WTC11 (cell line): ENCODE results near the gene C16orf90. TPM values are rescaled to one million over a fixed set of nuclear protein-coding genes. Genes with fewer than 3 reads are reported as not detected.

Experiments used
- ATAC-seq: fragments of 200-7000 bp; cut with Tn5 transposase; 2 replicates; pipeline ENCODE4 v1.10.0; 2021; ENCODE audit warnings: mild to moderate bottlenecking, moderate library complexity
- CTCF ChIA-PET: fragments of 300-600 bp; sonication (Branson Sonifier 250); formaldehyde crosslinking; loops from one replicate; lab custom pipeline; 2021; ENCODE audit warnings: antibody characterized with exemption; lab: Charles Lee
- POLR2A ChIA-PET: fragments of 350-600 bp; sonication (Branson Sonifier 250); formaldehyde crosslinking; loops from one replicate; lab custom pipeline; 2021; ENCODE audit warnings: antibody characterized with exemption; lab: Charles Lee
- DNase-seq: peaks from one replicate; pipeline ENCODE4 v3.0.0; 2021; ENCODE audit warnings: low spot score
- H3K27ac Mint-ChIP-seq: 2 replicates; pipeline ENCODE4 v1.8.0; 2021; ENCODE audit warnings: mixed read lengths
- H3K27me3 Mint-ChIP-seq: 2 replicates; pipeline ENCODE4 v1.8.0; 2021; ENCODE audit warnings: low read depth, mild to moderate bottlenecking, moderate library complexity, mixed read lengths
- H3K36me3 Mint-ChIP-seq: 2 replicates; pipeline ENCODE4 v1.8.0; 2021; ENCODE audit warnings: mixed read lengths
- H3K4me1 Mint-ChIP-seq: 2 replicates; pipeline ENCODE4 v1.8.0; 2022; ENCODE audit warnings: mixed read lengths
- H3K4me3 Mint-ChIP-seq: 2 replicates; pipeline ENCODE4 v1.8.0; 2021; ENCODE audit warnings: mild to moderate bottlenecking, moderate library complexity, mixed read lengths
- H3K9me3 Mint-ChIP-seq: 2 replicates; pipeline ENCODE4 v1.8.0; 2021; ENCODE audit warnings: mixed read lengths
- ATF1 ChIP-seq: sonication (generic); formaldehyde crosslinking; IDR thresholded peaks from 2 replicates; pipeline ENCODE4 v1.8.1; 2023; ENCODE audit warnings: mild to moderate bottlenecking, moderate library complexity, missing genetic modification reagents
- EMX1 ChIP-seq: fragments of 250-450 bp; sonication (Bioruptor Pico); IDR thresholded peaks from 2 replicates; pipeline ENCODE4 v1.8.0; 2021; ENCODE audit warnings: mild to moderate bottlenecking
- ESRRA ChIP-seq: sonication (generic); formaldehyde crosslinking; IDR thresholded peaks from 2 replicates; pipeline ENCODE4 v1.8.1; 2022; ENCODE audit warnings: mild to moderate bottlenecking, missing genetic modification reagents, borderline replicate concordance
- ETV6 ChIP-seq: sonication (generic); formaldehyde crosslinking; IDR thresholded peaks from 2 replicates; pipeline ENCODE4 v1.8.1; 2022; ENCODE audit warnings: mild to moderate bottlenecking, missing genetic modification reagents
- GABPB1 ChIP-seq: sonication (generic); formaldehyde crosslinking; IDR thresholded peaks from 2 replicates; pipeline ENCODE4 v1.8.1; 2023; ENCODE audit warnings: mild to moderate bottlenecking, missing genetic modification reagents
- MXD4 ChIP-seq: fragments of 250-450 bp; sonication (Bioruptor Pico); IDR thresholded peaks from 2 replicates; pipeline ENCODE4 v1.8.0; 2021; ENCODE audit warnings: mild to moderate bottlenecking, moderate library complexity, borderline replicate concordance
- NFE2L1 ChIP-seq: sonication (generic); formaldehyde crosslinking; IDR thresholded peaks from 2 replicates; pipeline ENCODE4 v1.8.1; 2023; ENCODE audit warnings: missing genetic modification reagents
- ZNF232 ChIP-seq: sonication (generic); formaldehyde crosslinking; IDR thresholded peaks from 2 replicates; pipeline ENCODE4 v1.8.0; 2022; ENCODE audit warnings: mild to moderate bottlenecking, missing genetic modification reagents
- ZNF317 ChIP-seq: sonication (generic); formaldehyde crosslinking; IDR thresholded peaks from 2 replicates; pipeline ENCODE4 v1.8.1; 2023; ENCODE audit warnings: low read depth, mild to moderate bottlenecking, moderate library complexity, missing genetic modification reagents, borderline replicate concordance
- ZNF416 ChIP-seq: fragments of 250-450 bp; sonication (Bioruptor Pico); IDR thresholded peaks from 2 replicates; pipeline ENCODE4 v1.9.0; 2021; ENCODE audit warnings: mild to moderate bottlenecking, inconsistent platforms
- ZNF671 ChIP-seq: fragments of 250-450 bp; sonication (Bioruptor Pico); IDR thresholded peaks from 2 replicates; pipeline ENCODE4 v1.8.0; 2021; ENCODE audit warnings: mild to moderate bottlenecking
- total RNA-seq: library from RNA; stranded (reverse); gene quantifications from 3 replicates; pipeline ENCODE4 v1.2.3, GENCODE V29; 2021
- TF ChIP-seq, protein P1 (sequence below): sonication (generic); formaldehyde crosslinking; IDR thresholded peaks from 2 replicates; pipeline ENCODE4 v1.8.1; 2022; ENCODE audit warnings: mild to moderate bottlenecking, moderate library complexity, missing genetic modification reagents
- TF ChIP-seq, protein P2 (sequence below): sonication (generic); formaldehyde crosslinking; IDR thresholded peaks from 2 replicates; pipeline ENCODE4 v1.8.1; 2022; ENCODE audit warnings: low read depth, missing genetic modification reagents, borderline replicate concordance
- TF ChIP-seq, protein P3 (sequence below): fragments of 250-450 bp; sonication (Bioruptor Pico); conservative IDR thresholded peaks from 2 replicates; pipeline ENCODE4 v1.9.0; 2021; ENCODE audit warnings: mild to moderate bottlenecking
- TF ChIP-seq, protein P4 (sequence below): sonication (generic); formaldehyde crosslinking; IDR thresholded peaks from 2 replicates; pipeline ENCODE4 v1.8.1; 2023; ENCODE audit warnings: mild to moderate bottlenecking, missing genetic modification reagents, moderate library complexity
- TF ChIP-seq, protein P5 (sequence below): sonication (generic); formaldehyde crosslinking; IDR thresholded peaks from 2 replicates; pipeline ENCODE4 v1.8.1; 2023; ENCODE audit warnings: mild to moderate bottlenecking, missing genetic modification reagents, borderline replicate concordance
- TF ChIP-seq, protein P6 (sequence below): sonication (generic); formaldehyde crosslinking; IDR thresholded peaks from 2 replicates; pipeline ENCODE4 v1.8.0; 2022; ENCODE audit warnings: mild to moderate bottlenecking, missing genetic modification reagents

C16orf90 gene
- total RNA-seq, 1 experiment from 2014 or later = not detected

DNA sequence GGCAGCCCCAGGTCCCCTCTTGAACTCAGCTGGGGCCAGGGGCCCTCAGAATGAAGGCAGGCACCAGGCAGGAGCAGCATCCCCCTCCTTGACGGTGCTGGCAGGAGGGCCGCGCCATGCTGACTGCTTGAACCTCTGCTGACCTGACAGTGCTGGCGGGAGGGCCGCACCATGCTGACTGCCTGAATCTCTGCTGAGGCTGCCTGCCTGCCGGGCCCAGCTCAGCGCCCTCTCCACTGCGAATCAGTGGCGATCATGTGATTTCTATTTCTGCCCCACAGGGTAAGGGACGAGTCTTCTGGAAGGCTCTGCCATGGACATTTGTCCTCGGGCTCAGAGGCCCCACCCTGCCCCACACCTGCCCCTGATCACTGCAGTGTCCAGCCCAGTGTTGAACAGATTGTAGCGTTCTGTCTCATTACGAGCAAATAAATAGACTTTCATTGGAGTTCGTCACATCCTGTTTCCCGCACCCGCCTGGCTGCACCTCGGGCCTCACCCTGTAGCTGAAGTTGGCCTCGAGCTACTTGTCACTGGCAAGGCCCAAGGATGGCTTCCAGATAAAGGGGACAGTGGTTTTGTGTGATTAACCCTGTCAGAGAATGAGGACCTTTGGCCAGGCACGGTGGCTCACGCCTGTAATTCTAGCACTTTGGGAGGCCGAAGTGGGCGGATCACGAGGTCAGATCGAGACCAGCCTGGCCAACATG lies 8.6 kb downstream of the C16orf90 start (continued):
- TF ChIP-seq NFE2L1 (CRISPR knock-in tag) (no peak), ZNF317 (CRISPR knock-in tag) (no peak), ZNF671 (CRISPR knock-in tag) (no peak), ZNF416 (CRISPR knock-in tag) (no peak)
- TF ChIP-seq, protein P1, sequence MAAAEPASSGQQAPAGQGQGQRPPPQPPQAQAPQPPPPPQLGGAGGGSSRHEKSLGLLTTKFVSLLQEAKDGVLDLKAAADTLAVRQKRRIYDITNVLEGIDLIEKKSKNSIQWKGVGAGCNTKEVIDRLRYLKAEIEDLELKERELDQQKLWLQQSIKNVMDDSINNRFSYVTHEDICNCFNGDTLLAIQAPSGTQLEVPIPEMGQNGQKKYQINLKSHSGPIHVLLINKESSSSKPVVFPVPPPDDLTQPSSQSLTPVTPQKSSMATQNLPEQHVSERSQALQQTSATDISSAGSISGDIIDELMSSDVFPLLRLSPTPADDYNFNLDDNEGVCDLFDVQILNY = no peak
- TF ChIP-seq, protein P2, sequence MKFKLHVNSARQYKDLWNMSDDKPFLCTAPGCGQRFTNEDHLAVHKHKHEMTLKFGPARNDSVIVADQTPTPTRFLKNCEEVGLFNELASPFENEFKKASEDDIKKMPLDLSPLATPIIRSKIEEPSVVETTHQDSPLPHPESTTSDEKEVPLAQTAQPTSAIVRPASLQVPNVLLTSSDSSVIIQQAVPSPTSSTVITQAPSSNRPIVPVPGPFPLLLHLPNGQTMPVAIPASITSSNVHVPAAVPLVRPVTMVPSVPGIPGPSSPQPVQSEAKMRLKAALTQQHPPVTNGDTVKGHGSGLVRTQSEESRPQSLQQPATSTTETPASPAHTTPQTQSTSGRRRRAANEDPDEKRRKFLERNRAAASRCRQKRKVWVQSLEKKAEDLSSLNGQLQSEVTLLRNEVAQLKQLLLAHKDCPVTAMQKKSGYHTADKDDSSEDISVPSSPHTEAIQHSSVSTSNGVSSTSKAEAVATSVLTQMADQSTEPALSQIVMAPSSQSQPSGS (CRISPR knock-in tag) = no peak
- TF ChIP-seq, all 79 proteins: peak for 0

DNA sequence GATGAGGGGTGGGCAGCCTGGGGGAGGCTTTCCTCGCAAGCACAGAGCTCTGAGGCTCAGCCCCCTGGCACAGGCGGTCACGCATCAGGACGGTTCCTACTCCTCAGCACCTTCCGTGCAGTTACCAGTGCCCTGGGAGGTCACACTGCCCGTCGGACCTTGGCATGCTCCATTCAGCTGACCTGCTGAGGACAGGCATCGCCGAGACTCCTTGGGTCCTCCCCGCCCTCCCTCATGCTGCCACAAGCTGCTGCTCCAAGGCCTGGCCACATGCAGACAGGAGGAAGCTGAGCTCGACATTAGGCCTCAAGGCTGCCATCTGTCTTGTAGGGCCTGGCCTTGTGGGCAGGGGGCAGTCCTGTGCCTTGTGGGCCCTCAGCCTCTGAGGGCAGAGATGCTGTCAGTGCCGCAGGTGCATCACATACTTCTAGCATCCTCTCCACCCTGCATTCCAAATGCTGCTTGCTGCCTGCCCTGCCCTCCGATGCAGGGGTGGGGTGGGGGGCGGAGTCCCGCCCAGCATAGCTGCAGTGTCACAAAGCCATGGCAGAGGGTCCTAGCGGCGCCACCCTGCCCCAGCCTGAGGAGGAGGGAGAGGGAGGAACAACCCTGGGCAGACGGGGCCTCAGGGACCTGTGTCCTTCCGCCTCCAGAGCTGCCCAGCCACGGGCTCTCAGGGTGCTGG lies 9.3 kb downstream of the C16orf90 start:
- Mint-ChIP-seq H3K9me3 (no peaks in the 10 kb centered on the region), H3K4me1 (peaks cover 8% of the 10 kb centered on the region), H3K4me3 (no peak overlapping the region), H3K36me3 (peaks cover 29% of the 10 kb centered on the region), H3K27me3 (no peaks in the 10 kb centered on the region), H3K27ac (no peak overlapping the region)
- ChIA-PET CTCF (interaction anchor here (0.6 to 1.5 kb wide), 8 partner anchors 15 to 295 kb away, joined by 3 to 6 read pairs (median 3); partner anchors contain the start of genes CLUAP1, NAA60 and ZNF597), POLR2A (no interaction called here)
- DNase-seq (peak; percentile 45), ATAC-seq (peak; percentile 62)
- no peak for TF ChIP-seq ETV6 (CRISPR knock-in tag)
- TF ChIP-seq, protein P3, sequence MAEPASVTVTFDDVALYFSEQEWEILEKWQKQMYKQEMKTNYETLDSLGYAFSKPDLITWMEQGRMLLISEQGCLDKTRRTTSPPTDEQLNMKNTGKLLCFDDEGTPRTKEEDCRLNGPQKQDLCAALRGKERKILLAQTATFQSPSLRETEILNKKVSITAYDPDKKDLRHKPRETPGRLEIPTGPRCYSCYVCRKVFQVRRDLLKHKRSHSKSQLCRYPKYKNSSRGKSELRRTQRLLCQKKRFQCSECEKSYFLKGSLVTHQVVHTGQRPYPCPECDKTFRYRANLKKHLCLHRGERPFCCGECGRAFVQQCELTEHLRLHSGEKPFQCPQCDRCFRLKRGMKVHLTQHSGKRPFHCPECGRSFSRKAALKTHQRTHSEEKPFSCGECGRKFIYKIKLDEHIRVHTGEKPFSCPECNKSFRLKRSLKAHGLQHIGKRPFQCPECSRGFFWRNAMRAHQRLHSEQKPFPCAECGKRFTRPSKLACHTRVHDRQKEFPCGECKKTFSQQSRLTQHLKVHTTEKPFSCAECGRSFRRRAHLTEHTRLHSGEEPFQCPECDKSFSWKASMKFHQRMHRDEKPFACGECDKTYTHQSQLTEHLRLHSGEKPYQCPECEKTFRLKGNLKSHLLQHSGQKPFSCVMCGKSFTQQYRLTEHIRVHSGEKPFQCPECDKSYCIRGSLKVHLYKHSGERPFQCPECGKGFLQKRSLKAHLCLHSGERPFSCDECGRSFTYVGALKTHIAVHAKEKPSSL (CRISPR knock-in tag) = no peak
- TF ChIP-seq ESRRA (CRISPR knock-in tag) = no peak
- TF ChIP-seq EMX1 (CRISPR knock-in tag) = no peak
- TF ChIP-seq, protein P4, sequence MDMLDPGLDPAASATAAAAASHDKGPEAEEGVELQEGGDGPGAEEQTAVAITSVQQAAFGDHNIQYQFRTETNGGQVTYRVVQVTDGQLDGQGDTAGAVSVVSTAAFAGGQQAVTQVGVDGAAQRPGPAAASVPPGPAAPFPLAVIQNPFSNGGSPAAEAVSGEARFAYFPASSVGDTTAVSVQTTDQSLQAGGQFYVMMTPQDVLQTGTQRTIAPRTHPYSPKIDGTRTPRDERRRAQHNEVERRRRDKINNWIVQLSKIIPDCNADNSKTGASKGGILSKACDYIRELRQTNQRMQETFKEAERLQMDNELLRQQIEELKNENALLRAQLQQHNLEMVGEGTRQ = no peak
- TF ChIP-seq MXD4 (CRISPR knock-in tag) = no peak
- TF ChIP-seq, protein P5, sequence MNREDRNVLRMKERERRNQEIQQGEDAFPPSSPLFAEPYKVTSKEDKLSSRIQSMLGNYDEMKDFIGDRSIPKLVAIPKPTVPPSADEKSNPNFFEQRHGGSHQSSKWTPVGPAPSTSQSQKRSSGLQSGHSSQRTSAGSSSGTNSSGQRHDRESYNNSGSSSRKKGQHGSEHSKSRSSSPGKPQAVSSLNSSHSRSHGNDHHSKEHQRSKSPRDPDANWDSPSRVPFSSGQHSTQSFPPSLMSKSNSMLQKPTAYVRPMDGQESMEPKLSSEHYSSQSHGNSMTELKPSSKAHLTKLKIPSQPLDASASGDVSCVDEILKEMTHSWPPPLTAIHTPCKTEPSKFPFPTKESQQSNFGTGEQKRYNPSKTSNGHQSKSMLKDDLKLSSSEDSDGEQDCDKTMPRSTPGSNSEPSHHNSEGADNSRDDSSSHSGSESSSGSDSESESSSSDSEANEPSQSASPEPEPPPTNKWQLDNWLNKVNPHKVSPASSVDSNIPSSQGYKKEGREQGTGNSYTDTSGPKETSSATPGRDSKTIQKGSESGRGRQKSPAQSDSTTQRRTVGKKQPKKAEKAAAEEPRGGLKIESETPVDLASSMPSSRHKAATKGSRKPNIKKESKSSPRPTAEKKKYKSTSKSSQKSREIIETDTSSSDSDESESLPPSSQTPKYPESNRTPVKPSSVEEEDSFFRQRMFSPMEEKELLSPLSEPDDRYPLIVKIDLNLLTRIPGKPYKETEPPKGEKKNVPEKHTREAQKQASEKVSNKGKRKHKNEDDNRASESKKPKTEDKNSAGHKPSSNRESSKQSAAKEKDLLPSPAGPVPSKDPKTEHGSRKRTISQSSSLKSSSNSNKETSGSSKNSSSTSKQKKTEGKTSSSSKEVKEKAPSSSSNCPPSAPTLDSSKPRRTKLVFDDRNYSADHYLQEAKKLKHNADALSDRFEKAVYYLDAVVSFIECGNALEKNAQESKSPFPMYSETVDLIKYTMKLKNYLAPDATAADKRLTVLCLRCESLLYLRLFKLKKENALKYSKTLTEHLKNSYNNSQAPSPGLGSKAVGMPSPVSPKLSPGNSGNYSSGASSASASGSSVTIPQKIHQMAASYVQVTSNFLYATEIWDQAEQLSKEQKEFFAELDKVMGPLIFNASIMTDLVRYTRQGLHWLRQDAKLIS (CRISPR knock-in tag) = no peak
- no peak for TF ChIP-seq GABPB1 (CRISPR knock-in tag)
- TF ChIP-seq ZNF317 (CRISPR knock-in tag) = no peak
- TF ChIP-seq, protein P6, sequence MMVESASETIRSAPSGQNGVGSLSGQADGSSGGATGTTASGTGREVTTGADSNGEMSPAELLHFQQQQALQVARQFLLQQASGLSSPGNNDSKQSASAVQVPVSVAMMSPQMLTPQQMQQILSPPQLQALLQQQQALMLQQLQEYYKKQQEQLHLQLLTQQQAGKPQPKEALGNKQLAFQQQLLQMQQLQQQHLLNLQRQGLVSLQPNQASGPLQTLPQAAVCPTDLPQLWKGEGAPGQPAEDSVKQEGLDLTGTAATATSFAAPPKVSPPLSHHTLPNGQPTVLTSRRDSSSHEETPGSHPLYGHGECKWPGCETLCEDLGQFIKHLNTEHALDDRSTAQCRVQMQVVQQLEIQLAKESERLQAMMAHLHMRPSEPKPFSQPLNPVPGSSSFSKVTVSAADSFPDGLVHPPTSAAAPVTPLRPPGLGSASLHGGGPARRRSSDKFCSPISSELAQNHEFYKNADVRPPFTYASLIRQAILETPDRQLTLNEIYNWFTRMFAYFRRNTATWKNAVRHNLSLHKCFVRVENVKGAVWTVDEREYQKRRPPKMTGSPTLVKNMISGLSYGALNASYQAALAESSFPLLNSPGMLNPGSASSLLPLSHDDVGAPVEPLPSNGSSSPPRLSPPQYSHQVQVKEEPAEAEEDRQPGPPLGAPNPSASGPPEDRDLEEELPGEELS (CRISPR knock-in tag) = no peak
- no peak for TF ChIP-seq ZNF232 (CRISPR knock-in tag)
- no peak for TF ChIP-seq ATF1
